HG03442 (cell line): ENCODE results near the gene PSME4.
"Not testable (repeated sequence)": the region's sequence is repeated elsewhere in the genome, so short reads cannot be mapped to it uniquely, and the experiment has no call there.

Source experiments
- ATAC-seq: cut with Tn5 transposase; IDR thresholded peaks from one replicate; pipeline ENCODE4 v1.9.1; 2021; ENCODE audit warnings: mild to moderate bottlenecking, moderate library complexity; ENCODE audit not compliant: unreplicated experiment

PSME4 gene

DNA sequence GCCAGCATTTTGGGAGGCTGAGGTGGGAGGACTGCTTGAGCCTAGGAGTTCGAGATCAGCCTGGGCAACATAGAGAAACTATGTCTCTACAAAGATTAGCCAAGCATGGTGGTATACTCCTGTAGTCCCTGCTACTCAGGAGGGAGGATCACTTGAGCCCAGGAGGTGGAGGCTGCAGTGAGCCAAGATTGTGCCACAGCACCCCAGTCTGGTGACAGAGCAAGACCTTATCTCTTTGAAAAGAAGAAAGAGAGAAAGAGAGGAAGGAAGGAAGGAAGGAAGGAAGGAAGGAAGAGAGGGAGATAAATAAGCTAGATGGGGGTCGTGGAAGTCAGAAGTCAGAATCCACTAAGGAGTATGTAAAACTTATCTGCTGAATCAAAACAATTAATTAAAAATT, 127.2 kb downstream of the PSME4 start:
- ATAC-seq = no peak

DNA sequence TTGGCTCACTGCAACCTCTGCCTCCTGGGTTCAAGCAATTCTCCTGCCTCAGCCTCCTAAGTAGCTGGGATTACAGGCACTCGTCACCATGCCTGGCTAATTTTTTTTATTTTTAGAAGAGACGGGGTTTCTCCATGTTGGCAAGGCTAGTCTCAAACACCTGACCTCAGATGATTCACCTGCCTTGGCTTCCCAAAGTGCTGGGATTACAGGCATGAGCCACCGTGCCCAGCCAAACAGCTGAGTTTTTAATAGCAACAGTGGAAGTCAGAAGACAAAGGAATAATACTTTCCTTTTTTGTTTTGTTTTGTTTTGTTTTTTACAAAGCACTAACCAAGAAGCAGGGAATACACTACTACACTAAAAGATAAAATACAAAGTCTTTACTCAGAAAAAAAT, 127.9 kb downstream of the PSME4 start:
- no peak for ATAC-seq

DNA sequence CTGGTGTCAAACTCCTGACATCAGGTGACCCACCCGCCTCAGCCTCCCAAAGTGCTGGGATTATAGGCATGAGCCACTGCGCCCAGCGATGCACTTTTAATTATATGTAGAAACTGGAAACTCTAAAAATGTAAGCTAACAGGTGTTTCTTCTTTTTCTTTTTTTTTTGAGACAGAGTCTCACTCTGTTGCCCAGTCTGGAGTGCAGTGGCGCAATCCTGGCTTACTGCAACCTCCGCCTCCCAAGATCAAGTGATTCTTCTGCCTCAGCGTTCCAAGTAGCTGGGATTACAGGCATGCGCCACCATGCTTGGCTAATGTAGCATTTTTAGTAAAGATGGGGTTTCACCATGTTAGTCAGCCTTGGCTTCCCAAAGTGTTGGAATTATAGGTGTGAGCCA, 129.1 kb downstream of the PSME4 start:
- not testable (repeated sequence) for ATAC-seq

DNA sequence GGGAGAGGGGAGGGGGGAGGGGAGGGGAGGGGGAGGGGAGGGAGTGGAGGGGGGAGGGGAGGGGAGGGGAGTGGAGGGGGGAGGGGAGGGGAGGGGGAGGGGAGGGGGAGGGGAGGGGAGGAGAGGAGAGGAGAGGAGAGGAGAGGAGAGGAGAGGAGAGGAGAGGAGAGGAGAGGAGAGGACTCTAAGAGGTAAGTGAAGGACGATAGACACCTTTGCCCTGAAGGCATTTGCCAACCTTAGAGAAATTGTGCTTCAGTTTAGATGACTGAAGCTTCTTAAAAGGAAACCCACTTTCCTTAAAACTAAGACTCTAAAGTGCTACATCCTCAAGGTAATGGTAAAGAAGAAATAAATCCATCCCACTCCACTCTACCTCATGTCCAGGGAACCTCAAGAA, 130.2 kb downstream of the PSME4 start:
- ATAC-seq = no peak

DNA sequence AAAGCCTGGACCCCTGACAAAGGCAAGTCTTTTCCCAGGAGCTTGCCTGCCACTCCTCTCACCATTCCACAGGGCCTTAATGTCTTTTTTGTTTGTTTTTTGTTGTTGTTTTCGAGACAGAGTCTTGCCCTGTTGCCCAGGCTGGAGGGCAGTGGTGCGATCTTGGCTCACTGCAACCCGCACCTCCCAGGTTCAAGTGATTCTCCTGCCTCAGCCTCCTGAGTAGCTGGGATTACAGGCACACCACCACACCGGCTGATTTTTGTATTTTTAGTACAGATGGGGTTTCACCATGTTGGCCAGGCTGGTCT, 140.9 kb downstream of the PSME4 start:
- ATAC-seq = not testable (repeated sequence)

DNA sequence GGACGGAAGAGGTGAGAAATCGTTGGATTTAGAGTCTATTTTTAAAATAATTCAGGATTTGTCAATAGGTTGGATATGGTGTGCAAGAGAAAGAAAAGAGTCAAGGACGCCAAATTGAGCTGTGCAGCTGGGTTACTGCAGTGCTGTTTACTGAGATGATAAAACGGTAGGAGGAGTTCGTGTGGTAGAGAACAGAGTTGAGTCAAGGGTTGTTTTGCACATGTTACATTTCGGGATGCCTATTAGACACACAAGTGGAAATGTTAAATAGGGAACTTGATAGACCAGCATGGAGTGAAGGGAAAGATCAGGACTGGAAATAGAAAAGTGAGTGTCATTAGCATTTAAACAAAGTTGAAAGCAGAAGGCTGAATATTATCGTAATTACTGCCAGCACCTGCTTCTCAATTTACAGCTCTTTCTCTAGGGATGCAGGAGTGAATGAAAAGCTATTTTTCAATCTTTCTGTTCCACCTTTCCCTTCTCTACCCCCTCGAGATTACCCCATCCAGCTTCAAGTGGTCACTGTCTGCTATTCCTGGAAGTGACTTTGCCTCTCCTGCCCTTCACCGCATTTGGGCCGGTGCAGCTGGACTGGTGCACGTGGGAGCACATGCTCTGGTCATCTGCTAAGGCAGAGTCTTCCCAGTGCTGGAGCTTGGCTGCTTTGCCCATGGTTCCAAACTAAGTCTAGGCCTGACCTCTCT, 141.4 kb downstream of the PSME4 start:
- ATAC-seq = no peak

DNA sequence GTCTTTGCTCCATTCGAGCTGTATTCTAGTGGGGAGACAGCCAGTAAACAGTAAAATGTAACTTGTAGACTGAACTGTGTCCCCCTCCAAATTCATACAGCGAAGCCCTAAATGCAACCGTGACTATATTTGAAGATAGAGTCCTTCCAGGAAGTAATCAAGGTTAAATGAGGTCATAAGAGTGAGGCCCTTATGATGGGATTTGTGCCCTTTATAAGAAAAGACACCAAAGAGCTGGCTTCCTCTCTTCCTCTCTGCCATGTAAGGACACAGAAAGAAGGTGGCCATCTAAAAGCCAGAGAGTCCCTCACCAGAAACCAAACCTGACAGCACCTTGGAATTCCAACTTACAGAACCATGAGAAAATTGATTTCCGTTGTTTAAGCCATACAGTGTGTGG, 142.5 kb downstream of the PSME4 start:
- ATAC-seq = no peak

DNA sequence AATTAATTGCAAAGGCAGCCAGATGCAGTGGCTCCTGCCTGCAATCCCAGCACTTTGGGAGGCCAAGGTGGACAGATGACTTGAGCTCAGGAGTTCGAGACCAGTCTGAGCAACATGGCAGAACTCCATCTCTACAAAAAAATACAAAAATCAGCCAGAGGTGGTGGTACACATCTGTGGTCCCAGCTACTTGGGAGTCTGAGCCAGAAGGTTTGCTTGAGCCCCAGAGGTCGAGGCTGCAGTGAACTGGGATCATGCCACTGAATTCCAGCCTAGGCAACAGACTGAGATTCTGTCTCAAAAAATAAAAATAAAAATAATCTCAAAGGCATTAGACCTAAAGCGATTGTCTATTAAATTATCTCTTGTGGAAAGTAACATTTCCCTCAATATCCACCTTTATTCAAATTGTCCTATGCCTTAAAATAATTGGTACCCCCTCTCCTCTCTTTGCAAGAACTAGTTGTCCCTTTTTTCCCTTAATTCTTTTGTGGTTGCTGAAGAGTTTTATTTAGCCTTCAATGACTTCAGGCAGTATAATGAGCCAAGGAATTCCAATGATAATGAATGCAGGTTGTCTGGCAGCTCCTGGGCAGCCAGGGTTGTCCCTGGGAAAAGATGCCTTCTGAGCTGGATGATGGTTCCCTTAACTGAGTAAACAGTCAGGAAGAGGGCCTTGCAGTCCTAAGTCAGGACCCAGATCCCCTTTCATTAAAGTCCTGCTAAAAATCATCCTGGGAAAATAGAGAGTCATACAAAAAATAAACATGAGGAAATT, 143.2 kb downstream of the PSME4 start:
- no peak for ATAC-seq

DNA sequence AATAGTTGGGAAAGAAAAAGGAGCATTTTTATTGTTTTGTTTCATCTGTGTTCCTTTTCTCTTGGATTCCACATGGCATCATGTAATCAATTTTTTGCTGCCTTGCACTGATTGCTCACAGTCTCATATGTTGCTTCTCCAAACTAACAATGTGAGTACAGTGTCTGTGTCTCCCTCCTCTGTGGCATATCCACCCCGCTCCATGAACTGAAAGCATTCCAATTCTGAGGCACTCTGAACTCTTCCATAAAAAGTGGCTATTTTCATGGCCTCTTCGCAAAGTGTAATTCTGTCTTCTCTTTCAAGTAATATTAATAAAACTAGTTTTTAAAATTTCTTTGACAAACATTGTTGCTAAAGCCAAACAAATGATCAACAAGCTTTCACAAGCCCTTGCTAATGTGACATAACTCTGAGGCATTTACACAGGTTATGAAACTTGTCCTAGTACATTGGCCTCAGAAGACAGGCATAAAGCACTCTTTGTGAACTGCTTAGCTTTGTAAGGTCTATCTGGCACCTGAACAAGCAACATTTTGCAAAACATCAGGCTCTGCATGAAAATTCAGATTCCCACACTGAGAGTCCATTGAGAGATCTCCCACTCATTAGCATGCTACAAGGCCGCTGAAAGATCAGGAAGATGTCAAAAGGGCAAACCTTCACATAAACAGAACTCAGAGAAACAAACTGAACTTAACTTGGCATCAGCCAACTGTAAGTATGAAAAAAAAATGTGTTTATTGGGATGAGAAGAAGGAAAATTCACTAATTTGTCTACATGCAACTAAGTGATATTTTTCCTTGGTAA, 144.0 kb downstream of the PSME4 start:
- no peak for ATAC-seq

DNA sequence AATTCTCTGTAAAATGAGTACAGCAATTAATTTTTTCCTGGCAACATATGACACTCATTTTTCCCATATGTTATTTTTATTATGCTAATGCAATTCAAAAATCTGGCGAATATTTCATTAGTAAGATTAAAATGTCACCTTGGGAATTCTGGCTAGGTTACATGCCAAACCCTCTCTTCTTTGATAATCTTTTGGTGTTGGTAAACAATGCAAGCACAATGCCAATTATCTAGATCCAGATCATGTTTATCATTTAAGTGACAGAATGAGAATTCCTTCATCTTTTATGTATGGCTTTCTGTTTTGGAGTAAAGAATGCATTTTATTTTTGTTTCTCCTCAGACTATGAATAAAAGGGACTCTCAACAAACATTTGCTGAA, 144.8 kb downstream of the PSME4 start:
- no peak for ATAC-seq

DNA sequence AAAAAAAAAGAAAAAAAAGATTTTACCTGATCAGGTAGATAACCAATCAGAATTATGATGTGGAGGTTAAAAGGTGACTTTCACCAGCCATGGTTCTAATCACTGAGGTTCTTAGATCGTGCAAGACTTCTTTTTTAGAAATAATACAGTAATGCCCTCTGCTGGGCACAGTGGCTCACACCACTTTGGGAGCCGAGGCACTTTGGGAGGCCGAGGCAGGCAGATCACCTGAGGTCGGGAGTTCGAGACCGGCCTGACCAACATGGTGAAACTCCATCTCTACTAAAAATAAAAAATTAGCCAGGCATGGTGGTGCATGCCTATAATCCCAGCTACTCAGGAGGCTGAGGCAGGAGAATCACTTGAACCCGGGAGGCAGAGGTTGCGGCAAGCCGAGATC, 147.2 kb downstream of the PSME4 start:
- not testable (repeated sequence) for ATAC-seq

DNA sequence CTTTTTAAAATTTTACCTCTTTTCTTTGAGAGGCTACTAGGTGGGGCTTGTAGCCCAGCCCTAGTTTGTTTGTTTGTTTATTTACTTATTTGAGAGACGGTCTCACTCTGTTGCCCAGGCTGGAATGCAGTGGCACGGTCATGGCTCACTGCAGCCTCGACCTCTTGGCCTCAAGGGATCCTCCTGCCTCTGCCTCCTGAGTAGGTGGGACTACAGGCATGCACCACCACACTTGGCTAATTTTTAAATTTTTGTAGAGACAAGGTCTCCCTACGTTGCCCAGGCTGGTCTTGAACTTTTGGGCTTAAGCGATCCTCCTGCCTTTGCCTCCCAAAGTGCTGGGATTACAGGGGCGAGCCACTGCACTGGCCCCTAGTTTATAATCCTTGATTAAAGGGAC, 149.0 kb downstream of the PSME4 start:
- ATAC-seq = no peak

DNA sequence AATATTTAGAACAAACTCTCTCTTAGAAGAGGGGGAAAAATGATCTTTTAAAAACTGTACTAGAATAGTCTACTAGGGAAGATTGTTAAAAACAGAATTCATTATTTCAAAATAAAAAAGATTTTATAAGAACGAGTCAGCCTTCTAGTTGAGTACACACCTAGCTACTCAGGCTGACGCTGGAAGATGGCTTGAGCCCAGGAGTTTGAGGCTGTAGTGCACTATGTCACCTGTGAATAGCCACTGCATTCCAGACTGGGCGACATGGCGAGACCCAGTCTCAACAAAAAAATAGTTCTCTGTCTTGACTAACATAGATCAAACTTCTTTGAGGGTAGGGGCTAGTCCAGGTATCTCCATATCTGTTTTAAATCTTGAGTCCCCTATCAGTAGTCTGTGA, 150.1 kb downstream of the PSME4 start:
- no peak for ATAC-seq

DNA sequence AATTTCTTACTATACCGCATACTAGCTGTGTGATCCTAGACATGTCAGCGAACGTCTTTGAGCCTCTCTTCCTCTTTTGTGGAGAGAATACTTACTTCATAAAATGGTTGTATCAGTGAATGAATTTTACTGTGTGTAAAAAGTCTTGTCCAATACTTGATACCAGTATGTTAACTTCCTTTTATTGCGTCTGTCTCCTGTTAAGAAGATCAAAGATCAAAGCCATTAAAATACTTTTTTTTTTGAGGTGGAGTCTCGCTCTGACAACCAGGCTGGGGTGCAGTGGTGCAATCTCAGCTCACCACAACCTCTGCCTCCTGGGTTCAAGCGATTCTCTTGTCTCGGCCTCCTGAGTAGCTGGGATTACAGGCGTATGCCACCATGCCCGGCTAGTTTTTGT, 150.7 kb downstream of the PSME4 start:
- no peak for ATAC-seq

DNA sequence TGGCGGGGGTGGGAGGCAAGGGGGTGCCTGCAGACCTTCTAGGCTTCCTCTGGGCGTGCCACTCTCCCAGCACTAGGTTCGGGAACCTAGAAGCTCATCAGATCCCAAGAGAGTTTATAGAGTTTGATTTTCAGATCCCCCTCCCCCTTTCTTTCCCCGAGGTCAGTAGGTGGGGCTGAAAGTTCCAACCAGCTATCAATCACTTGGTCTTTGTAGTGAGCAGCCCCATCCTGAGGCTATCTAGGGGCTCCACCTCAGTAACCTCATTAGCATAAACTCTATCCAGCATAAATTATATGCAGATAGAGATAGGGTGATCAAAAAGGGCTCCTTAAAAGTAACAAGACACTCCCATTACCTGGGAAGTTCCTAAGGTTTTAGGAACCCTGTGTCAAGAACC, 151.2 kb downstream of the PSME4 start:
- ATAC-seq = no peak

DNA sequence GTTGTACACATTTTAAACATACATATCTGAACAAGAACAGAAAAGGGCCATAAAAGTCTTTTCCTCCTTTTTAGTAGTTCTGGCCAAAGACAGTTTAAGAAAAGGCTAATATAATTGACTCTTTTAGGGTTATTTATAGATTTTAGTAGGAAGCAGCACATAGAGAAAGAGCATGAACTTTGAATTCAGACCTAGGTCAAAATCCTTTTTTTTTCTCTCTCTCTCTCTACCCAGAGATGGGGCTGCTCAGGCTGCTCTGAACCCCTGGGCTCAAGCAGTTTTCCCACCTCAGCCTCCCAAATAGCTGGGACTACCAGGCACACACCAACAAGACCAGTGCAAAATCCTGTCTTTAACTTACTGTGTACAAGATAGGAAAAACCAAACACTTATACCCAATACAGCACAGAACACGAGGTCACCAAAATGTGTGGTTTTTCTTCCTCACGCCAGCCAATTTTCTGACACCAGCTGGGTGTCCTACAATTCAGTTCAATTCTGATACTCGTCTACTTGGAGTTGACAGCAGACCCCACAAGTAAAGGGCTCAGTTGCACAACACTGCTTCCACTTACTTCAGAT, 151.8 kb downstream of the PSME4 start:
- ATAC-seq = no peak
